Upper lobe of left lung (tissue), 6 donors: ENCODE data around the gene AZU1. TPM values are rescaled to one million over a fixed set of nuclear protein-coding genes. Genes with fewer than 3 reads are reported as not detected.

Source experiments
- ATAC-seq, 2 donors: fragments of 200-7000 bp; cut with Tn5 transposase; one replicate each; pipeline ENCODE4 v1.9.1; 2022; ENCODE audit warnings: mild to moderate bottlenecking in 2 of 2, moderate library complexity in 2 of 2; ENCODE audit not compliant: low FRiP score in 2 of 2
- DNase-seq, 2 donors: peaks; one replicate each; pipeline ENCODE4 v3.0.0-alpha.2; 2019 to 2020
- H3K27ac ChIP-seq, 4 donors: fragments of 200-600 bp; sonication (generic); one replicate each; pipeline ENCODE4 v1.5.1; 2016 to 2019
- H3K27me3 ChIP-seq, 4 donors: fragments of 200-600 bp; sonication (generic); one replicate each; pipeline ENCODE4 v1.5.1; 2017 to 2019
- H3K36me3 ChIP-seq, 4 donors: fragments of 200-600 bp; sonication (generic); one replicate each; pipeline ENCODE4 v1.5.1; 2016 to 2019
- H3K4me1 ChIP-seq, 4 donors: fragments of 200-600 bp; sonication (generic); one replicate each; pipeline ENCODE4 v1.5.1; 2018 to 2019
- H3K4me3 ChIP-seq, 4 donors: fragments of 200-600 bp; sonication (generic); one replicate each; pipeline ENCODE4 v1.5.1; 2017 to 2019; ENCODE audit warnings: mild to moderate bottlenecking in 2 of 4, moderate library complexity in 1 of 4
- H3K9me3 ChIP-seq, 4 donors: fragments of 200-600 bp; sonication (generic); one replicate each; pipeline ENCODE4 v1.5.1; 2018 to 2019
- EP300 ChIP-seq, 4 donors: sonication (generic); formaldehyde crosslinking; IDR thresholded peaks; one replicate each; pipeline ENCODE4 v1.5.1; 2017; ENCODE audit warnings: antibody characterized with exemption in 4 of 4, control low read depth in 2 of 4
- POLR2A ChIP-seq, 4 donors: fragments of 450-650 bp; IDR thresholded peaks; one replicate each; pipeline ENCODE4 v1.5.1; 2016 to 2017; ENCODE audit warnings: antibody characterized with exemption in 4 of 4, mild to moderate bottlenecking in 2 of 4
- POLR2AphosphoS5 ChIP-seq, 2 donors: sonication (generic); formaldehyde crosslinking; IDR thresholded peaks; one replicate each; pipeline ENCODE4 v1.5.1; 2017; ENCODE audit warnings: antibody characterized with exemption in 2 of 2
- WGBS, 2 donors: methylation state at CpG; one replicate each; pipeline ENCODE4 v1.1.5; 2017 to 2018; 5-methylcytosine and 5-hydroxymethylcytosine counted together
- total RNA-seq, 6 donors: library from RNA; depleted of rRNA in 4 of 6; stranded (reverse); fragments of >200 nt in 4 of 6; gene quantifications; one replicate each; pipeline versions ENCODE4 v1.1.0 to v1.2.1, GENCODE V29; 2016 to 2021
- TF ChIP-seq, protein P1 (sequence below), 6 experiments: fragments of 450-650 bp in 4 of 6; fragments of 200-600 bp in 2 of 6; sonication (generic) in 2 of 6; IDR thresholded peaks; one replicate each; pipeline ENCODE4 v1.5.1; 2016 to 2019; ENCODE audit warnings: antibody characterized with exemption in 6 of 6
- donor health status: DM: no; HTN: no; CAD: no; lungs with moderate emphysema.
- donor health status: DM: no; HTN: yes; CAD: no; lungs with severe emphysema.

AZU1 gene
- total RNA-seq, 6 donors from 2014 or later: 2.0 to 13.6 (median 5.3) TPM

- Histone ChIP-seq H3K4me1 (peaks cover 23 to 56% (median 39%) of the 10 kb centered on the region in 4 donors), H3K36me3 (no peaks in the 10 kb centered on the region), H3K9me3 (no peaks in the 10 kb centered on the region), H3K4me3 (peak overlapping the region in 3 of 4 donors; percentile 23 to 57 (median 28)), H3K27me3 (peaks cover 0 to 2% (median 0%) of the 10 kb centered on the region in 4 donors), H3K27ac (peak overlapping the region in 1 of 4 donors; percentile 51)
- peak; percentile 61 to 93 for DNase-seq
- TF ChIP-seq EP300 (IDR thresholded peaks at IDR 0.05): no peak
- TF ChIP-seq, protein P1, sequence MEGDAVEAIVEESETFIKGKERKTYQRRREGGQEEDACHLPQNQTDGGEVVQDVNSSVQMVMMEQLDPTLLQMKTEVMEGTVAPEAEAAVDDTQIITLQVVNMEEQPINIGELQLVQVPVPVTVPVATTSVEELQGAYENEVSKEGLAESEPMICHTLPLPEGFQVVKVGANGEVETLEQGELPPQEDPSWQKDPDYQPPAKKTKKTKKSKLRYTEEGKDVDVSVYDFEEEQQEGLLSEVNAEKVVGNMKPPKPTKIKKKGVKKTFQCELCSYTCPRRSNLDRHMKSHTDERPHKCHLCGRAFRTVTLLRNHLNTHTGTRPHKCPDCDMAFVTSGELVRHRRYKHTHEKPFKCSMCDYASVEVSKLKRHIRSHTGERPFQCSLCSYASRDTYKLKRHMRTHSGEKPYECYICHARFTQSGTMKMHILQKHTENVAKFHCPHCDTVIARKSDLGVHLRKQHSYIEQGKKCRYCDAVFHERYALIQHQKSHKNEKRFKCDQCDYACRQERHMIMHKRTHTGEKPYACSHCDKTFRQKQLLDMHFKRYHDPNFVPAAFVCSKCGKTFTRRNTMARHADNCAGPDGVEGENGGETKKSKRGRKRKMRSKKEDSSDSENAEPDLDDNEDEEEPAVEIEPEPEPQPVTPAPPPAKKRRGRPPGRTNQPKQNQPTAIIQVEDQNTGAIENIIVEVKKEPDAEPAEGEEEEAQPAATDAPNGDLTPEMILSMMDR (IDR thresholded peaks at IDR 0.05): peak in 1 of 6 experiments; percentile 31
- no peak for TF ChIP-seq POLR2A (IDR thresholded peaks at IDR 0.05)
- TF ChIP-seq POLR2AphosphoS5 (IDR thresholded peaks at IDR 0.05): no peak
- ATAC-seq: peak; percentile 23 to 75
- 6 to 16% methylated on average over 17 to 37 of the region's 60 CpGs for WGBS, 2 donors
Observed at GRCh38 chr19:861756-862580, 34.3 kb downstream of the AZU1 start.

DNA sequence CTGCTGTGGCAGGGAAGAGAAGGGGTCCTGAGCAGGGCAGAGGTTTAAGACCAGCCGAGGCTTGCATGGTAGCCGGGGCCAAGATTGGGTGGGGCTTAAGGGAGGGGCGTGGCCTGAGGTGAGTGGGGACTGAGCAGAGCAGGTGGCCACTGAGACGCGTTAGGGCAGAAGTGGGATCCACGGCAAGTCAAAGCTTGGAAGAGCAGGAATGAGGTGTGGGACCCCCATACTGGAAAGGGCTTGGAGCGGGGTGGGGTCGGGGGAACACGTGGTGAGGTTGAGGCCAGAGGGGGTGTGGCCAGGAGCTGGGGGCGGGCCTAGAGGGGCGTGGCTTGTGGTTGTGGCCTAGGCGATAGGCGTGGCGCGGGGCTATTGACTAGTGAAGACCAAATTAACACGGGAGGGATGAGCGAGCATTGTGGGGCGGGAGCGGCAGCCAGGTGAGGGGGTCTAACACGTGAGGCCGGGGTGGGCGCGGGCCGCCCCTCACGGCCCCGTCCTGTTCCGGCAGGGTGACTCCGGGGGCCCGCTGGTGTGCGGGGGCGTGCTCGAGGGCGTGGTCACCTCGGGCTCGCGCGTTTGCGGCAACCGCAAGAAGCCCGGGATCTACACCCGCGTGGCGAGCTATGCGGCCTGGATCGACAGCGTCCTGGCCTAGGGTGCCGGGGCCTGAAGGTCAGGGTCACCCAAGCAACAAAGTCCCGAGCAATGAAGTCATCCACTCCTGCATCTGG lies 35.1 kb downstream of the AZU1 start:
- H3K27me3 ChIP-seq: peaks cover 0 to 2% (median 0%) of the 10 kb centered on the region in 4 donors
- no peaks in the 10 kb centered on the region for H3K9me3 ChIP-seq
- ATAC-seq: peak; percentile 32 to 66
- DNase-seq: peak; percentile 70 to 94
- TF ChIP-seq, protein P1 (IDR thresholded peaks at IDR 0.05): peak in 1 of 6 experiments; percentile 9
- no peak for TF ChIP-seq POLR2A (IDR thresholded peaks at IDR 0.05)
- peak overlapping the region in 3 of 4 donors; percentile 23 to 41 (median 28) for H3K4me3 ChIP-seq
- WGBS, 2 donors: 23 to 24% methylated on average over 25 to 28 of the region's 48 CpGs
- H3K4me1 ChIP-seq: peaks cover 23 to 56% (median 39%) of the 10 kb centered on the region in 4 donors
- H3K36me3 ChIP-seq: peaks cover 0 to 7% (median 3%) of the 10 kb centered on the region in 4 donors
- peak overlapping the region in 2 of 4 donors; percentile 40 to 51 for H3K27ac ChIP-seq

DNA sequence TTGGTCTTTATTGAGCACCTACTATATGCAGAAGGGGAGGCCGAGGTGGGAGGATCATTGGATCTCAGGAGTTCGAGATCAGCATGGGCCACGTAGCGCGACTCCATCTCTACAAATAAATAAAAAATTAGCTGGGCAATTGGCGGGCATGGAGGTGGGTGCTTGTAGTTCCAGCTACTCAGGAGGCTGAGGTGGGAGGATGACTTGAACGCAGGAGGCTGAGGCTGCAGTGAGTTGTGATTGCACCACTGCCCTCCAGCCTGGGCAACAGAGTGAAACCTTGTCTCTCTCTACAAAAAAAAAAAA lies 35.6 kb downstream of the AZU1 start:
- peaks cover 0 to 2% (median 0%) of the 10 kb centered on the region in 4 donors for H3K27me3 ChIP-seq
- no peak for TF ChIP-seq POLR2A (IDR thresholded peaks at IDR 0.05)
- TF ChIP-seq, protein P1 (IDR thresholded peaks at IDR 0.05): no peak
- TF ChIP-seq EP300 (IDR thresholded peaks at IDR 0.05): no peak
- peak overlapping the region in 3 of 4 donors; percentile 23 to 41 (median 28) for H3K4me3 ChIP-seq
- WGBS, 2 donors: 77 to 85% methylated on average over 7 of the region's 7 CpGs
- DNase-seq: no peak
- ATAC-seq: no peak
- H3K36me3 ChIP-seq: peaks cover 0 to 12% (median 9%) of the 10 kb centered on the region in 4 donors
- peak overlapping the region in 2 of 4 donors; percentile 51 to 70 for H3K27ac ChIP-seq
- H3K4me1 ChIP-seq: peaks cover 23 to 56% (median 41%) of the 10 kb centered on the region in 4 donors
- H3K9me3 ChIP-seq: no peaks in the 10 kb centered on the region

DNA sequence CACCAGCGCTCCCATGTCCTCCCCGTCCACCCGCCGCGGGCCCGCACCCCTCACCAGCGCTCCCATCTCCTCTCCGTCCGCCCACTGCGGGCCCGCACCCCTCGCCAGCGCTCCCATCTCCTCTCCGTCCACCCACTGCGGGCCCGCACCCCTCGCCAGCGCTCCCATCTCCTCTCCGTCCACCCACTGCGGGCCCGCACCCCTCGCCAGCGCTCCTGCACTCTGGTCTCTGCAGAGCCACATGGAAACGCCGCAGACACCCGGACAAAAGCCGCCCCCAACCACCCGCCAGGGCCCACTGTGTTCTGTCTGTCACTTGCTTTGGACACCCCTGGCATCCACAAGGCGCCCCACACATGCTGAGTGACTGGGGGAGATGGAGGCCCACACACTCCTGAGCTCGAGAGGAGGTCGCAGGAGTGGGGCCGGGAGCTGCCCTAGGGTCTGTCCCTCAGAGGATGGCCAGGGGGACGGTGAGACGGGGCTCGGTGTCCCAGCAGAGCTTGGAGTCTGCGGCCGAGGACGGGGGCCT lies 39.2 kb downstream of the AZU1 start:
- H3K27me3 ChIP-seq: no peaks in the 10 kb centered on the region
- ATAC-seq: no peak
- H3K4me1 ChIP-seq: peaks cover 16 to 25% (median 24%) of the 10 kb centered on the region in 4 donors
- peaks cover 0 to 43% (median 34%) of the 10 kb centered on the region in 4 donors for H3K36me3 ChIP-seq
- no peak overlapping the region for H3K27ac ChIP-seq
- H3K4me3 ChIP-seq: no peak overlapping the region
- no peaks in the 10 kb centered on the region for H3K9me3 ChIP-seq
- DNase-seq: peak in 1 of 2 donors; percentile 82
- no peak for TF ChIP-seq POLR2A (IDR thresholded peaks at IDR 0.05)
- TF ChIP-seq EP300 (IDR thresholded peaks at IDR 0.05): no peak
- no peak for TF ChIP-seq POLR2AphosphoS5 (IDR thresholded peaks at IDR 0.05)
- TF ChIP-seq, protein P1 (IDR thresholded peaks at IDR 0.05): no peak
- 87 to 91% methylated on average over 37 of the region's 38 CpGs for WGBS, 2 donors
